ES-I3 (cell line): ENCODE measurements around the gene COPS8.

Experiments used
- H3K36me3 ChIP-seq: 2 replicates; pipeline ENCODE4 v1.6.1; 2013; ENCODE audit warnings: mild to moderate bottlenecking, low read length, control low read depth, moderate library complexity; ENCODE audit not compliant: insufficient read depth
- H3K4me1 ChIP-seq: 2 replicates; pipeline ENCODE4 v1.6.1; 2013; ENCODE audit warnings: mild to moderate bottlenecking, control low read depth, low read length; ENCODE audit not compliant: insufficient read depth
- H3K9ac ChIP-seq: 2 replicates; pipeline ENCODE4 v1.6.1; 2013; ENCODE audit warnings: low read depth, mild to moderate bottlenecking, low read length, moderate library complexity
- H3K9me3 ChIP-seq: 2 replicates; pipeline ENCODE4 v1.6.1; 2013; ENCODE audit warnings: mild to moderate bottlenecking, low read length, moderate library complexity; ENCODE audit not compliant: control insufficient read depth, insufficient read depth

Gene COPS8

GRCh38 chr2:237058423-237058822 lies 27.3 kb upstream of the COPS8 start:
- Histone ChIP-seq H3K4me1 (peaks cover 5% of the 10 kb centered on the region; the same call in 1 of the 2 replicates), H3K36me3 (no peaks in the 10 kb centered on the region), H3K9me3 (no peaks in the 10 kb centered on the region), H3K9ac (no peak overlapping the region)

GRCh38 chr2:237059155-237059875 lies 26.4 kb upstream of the COPS8 start:
- Histone ChIP-seq H3K9ac (no peak overlapping the region), H3K9me3 (no peaks in the 10 kb centered on the region), H3K4me1 (peaks cover 5% of the 10 kb centered on the region; the same call in 1 of the 2 replicates), H3K36me3 (no peaks in the 10 kb centered on the region)

GRCh38 chr2:237060534-237061312 lies 25.0 kb upstream of the COPS8 start:
- H3K4me1 ChIP-seq: peaks cover 5% of the 10 kb centered on the region; the same call in 1 of the 2 replicates
- no peak overlapping the region for H3K9ac ChIP-seq
- H3K36me3 ChIP-seq: no peaks in the 10 kb centered on the region
- H3K9me3 ChIP-seq: no peaks in the 10 kb centered on the region

GRCh38 chr2:237061356-237061755 lies 24.3 kb upstream of the COPS8 start:
- no peaks in the 10 kb centered on the region for H3K9me3 ChIP-seq
- peaks cover 5% of the 10 kb centered on the region; the same call in 1 of the 2 replicates for H3K4me1 ChIP-seq
- H3K9ac ChIP-seq: no peak overlapping the region
- no peaks in the 10 kb centered on the region for H3K36me3 ChIP-seq

- Histone ChIP-seq H3K9ac (no peak overlapping the region), H3K9me3 (no peaks in the 10 kb centered on the region), H3K36me3 (no peaks in the 10 kb centered on the region), H3K4me1 (peaks cover 5% of the 10 kb centered on the region; the same call in 1 of the 2 replicates)
These were observed 23.1 kb upstream of the COPS8 start for GRCh38 chr2:237062585-237062984.

GRCh38 chr2:237064203-237065070 lies 21.3 kb upstream of the COPS8 start:
- Histone ChIP-seq H3K9me3 (no peaks in the 10 kb centered on the region), H3K36me3 (no peaks in the 10 kb centered on the region), H3K9ac (no peak overlapping the region), H3K4me1 (peaks cover 5% of the 10 kb centered on the region; the same call in 1 of the 2 replicates)

- Histone ChIP-seq H3K4me1 (peaks cover 5% of the 10 kb centered on the region; the same call in 1 of the 2 replicates), H3K36me3 (no peaks in the 10 kb centered on the region), H3K9me3 (no peaks in the 10 kb centered on the region), H3K9ac (no peak overlapping the region)
These were observed 20.7 kb upstream of the COPS8 start for GRCh38 chr2:237065071-237065377.

GRCh38 chr2:237066396-237066795 lies 19.3 kb upstream of the COPS8 start:
- H3K4me1 ChIP-seq: peaks cover 5% of the 10 kb centered on the region; the same call in 1 of the 2 replicates
- no peaks in the 10 kb centered on the region for H3K36me3 ChIP-seq
- H3K9me3 ChIP-seq: no peaks in the 10 kb centered on the region; the same call in 1 of the 2 replicates
- H3K9ac ChIP-seq: no peak overlapping the region

GRCh38 chr2:237068005-237068576 lies 17.6 kb upstream of the COPS8 start:
- no peaks in the 10 kb centered on the region for H3K4me1 ChIP-seq
- H3K9ac ChIP-seq: no peak overlapping the region
- H3K36me3 ChIP-seq: no peaks in the 10 kb centered on the region
- H3K9me3 ChIP-seq: no peaks in the 10 kb centered on the region; the same call in 1 of the 2 replicates

- H3K9ac ChIP-seq: no peak overlapping the region
- 0 out of 2 replicates have a peak, but pooled peaks cover 5% of the 10 kb centered on the region for H3K4me1 ChIP-seq
- H3K36me3 ChIP-seq: no peaks in the 10 kb centered on the region
These were observed 13.4 kb upstream of the COPS8 start for GRCh38 chr2:237072067-237072931.

GRCh38 chr2:237073552-237073951 lies 12.1 kb upstream of the COPS8 start:
- no peak overlapping the region for H3K9ac ChIP-seq

More at GRCh38 chr2:237072067-237072931, 13.4 kb upstream of the COPS8 start:
- H3K9me3 ChIP-seq: no peaks in the 10 kb centered on the region; the same call in 1 of the 2 replicates

GRCh38 chr2:237074211-237074993 lies 11.3 kb upstream of the COPS8 start:
- Histone ChIP-seq H3K36me3 (no peaks in the 10 kb centered on the region), H3K9ac (no peak overlapping the region), H3K4me1 (0 out of 2 replicates have a peak, but pooled peaks cover 5% of the 10 kb centered on the region), H3K9me3 (no peaks in the 10 kb centered on the region; the same call in 1 of the 2 replicates)

More at GRCh38 chr2:237073552-237073951, 12.1 kb upstream of the COPS8 start:
- Histone ChIP-seq H3K9me3 (no peaks in the 10 kb centered on the region; the same call in 1 of the 2 replicates), H3K4me1 (0 out of 2 replicates have a peak, but pooled peaks cover 5% of the 10 kb centered on the region), H3K36me3 (no peaks in the 10 kb centered on the region)
